Measurements from ENCODE around the gene TRIM2.

The TRIM2 gene

GRCh38 chr4:153224474-153224873 is 20.2 kb downstream of the TRIM2 start:
- H3K4me3 ChIP-seq (IDR thresholded peaks at IDR 0.05; ENCODE audit: insufficient read depth, low read depth, low read length): no peak overlapping the region
- no peak overlapping the region for H2AFZ ChIP-seq (ENCODE audit: low read depth)
- no peaks in the 10 kb centered on the region for H4K20me1 ChIP-seq (ENCODE audit: insufficient read depth)
- no peak overlapping the region for H3K9ac ChIP-seq
- no peaks in the 10 kb centered on the region for H3K36me3 ChIP-seq (ENCODE audit: insufficient read depth)
- H3K27ac ChIP-seq: no peak overlapping the region
- no peaks in the 10 kb centered on the region for H3K4me1 ChIP-seq (ENCODE audit: low read depth, poor library complexity, severe bottlenecking)
- TF ChIP-seq CTCF (conservative IDR thresholded peaks at IDR 0.05; ENCODE audit: low read depth, low read length): no peak
- H3K27me3 ChIP-seq (ENCODE audit: insufficient read depth, low read depth): peaks cover 4% of the 10 kb centered on the region; the same call in 1 of the 2 replicates
- H3K79me2 ChIP-seq (ENCODE audit: insufficient read depth, low read depth): no peaks in the 10 kb centered on the region
- H3K4me2 ChIP-seq: no peak overlapping the region

DNA sequence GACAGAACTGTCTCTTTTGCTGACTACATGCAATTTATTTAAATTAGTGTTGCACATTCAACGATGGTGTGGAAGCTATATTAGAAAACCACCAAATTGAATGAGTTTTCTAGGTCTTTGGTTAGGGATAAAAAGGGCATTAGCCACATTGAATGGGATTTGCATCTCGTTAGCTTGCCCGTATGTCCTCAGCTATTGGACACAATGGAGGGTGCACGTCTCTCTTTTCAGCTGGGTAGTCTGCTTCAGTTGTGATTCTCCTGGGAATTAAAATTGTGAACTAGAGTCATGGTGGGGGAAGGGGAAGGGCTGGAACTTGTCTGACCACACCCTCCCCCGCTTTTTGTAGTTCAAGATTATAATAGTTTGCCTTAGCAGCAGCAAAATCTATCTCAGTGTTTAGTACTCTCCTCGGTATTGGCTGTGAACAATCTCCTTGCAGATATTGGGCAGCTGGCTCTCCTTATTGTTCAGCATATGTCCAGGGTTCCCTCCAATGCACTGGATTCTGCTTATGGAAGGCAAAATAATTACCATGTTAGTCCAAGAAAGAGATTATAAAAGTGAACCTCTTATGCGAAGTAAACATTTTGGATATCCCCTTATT is 23.3 kb downstream of the TRIM2 start:
- no peaks in the 10 kb centered on the region for H3K4me1 ChIP-seq (ENCODE audit: low read depth, poor library complexity, severe bottlenecking)
- no peaks in the 10 kb centered on the region for H3K79me2 ChIP-seq (ENCODE audit: insufficient read depth, low read depth)
- H3K4me2 ChIP-seq: no peak overlapping the region
- no peak overlapping the region for H2AFZ ChIP-seq (ENCODE audit: low read depth)
- H3K27ac ChIP-seq: no peak overlapping the region
- TF ChIP-seq CTCF (conservative IDR thresholded peaks at IDR 0.05; ENCODE audit: low read depth, low read length): no peak
- no peak overlapping the region for H3K9ac ChIP-seq
- H3K36me3 ChIP-seq (ENCODE audit: insufficient read depth): no peaks in the 10 kb centered on the region
- H4K20me1 ChIP-seq (ENCODE audit: insufficient read depth): no peaks in the 10 kb centered on the region
- H3K27me3 ChIP-seq (ENCODE audit: insufficient read depth, low read depth): peaks cover 4% of the 10 kb centered on the region; the same call in 1 of the 2 replicates
- no peak overlapping the region for H3K4me3 ChIP-seq (IDR thresholded peaks at IDR 0.05; ENCODE audit: insufficient read depth, low read depth, low read length)

DNA sequence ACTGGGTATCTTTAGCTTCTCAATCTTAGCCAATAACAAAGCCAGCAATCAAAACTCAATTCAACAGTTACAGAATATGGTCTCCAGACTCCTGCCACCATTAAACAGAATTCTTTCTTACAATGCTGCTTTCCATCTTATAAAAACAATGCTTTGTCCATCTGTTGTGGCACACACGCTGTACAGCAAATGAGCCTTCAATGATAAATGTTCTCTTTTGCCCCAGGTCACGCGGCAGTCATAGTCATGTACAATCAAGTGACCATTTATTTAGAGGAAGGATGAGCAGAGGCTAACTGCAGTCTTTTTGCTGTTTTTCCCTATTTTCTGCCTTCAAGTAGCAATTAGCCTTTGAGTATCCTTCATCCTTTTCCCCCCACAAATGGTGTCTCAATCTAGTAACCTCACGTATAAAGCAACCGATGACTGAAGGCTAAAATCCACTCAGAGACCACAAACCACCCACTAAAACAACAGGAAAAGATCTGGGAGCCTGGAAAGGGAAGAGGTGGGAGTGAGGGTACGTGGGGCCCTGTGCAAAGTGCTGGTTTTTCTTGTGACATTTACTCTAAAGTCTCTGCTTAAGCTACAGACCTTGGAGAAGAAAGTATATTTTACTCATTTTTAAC is 24.4 kb downstream of the TRIM2 start:
- Histone ChIP-seq H3K27me3 (ENCODE audit: insufficient read depth, low read depth) (no peaks in the 10 kb centered on the region; the same call in 1 of the 2 replicates), H3K4me1 (ENCODE audit: low read depth, poor library complexity, severe bottlenecking) (no peaks in the 10 kb centered on the region), H3K9ac (no peak overlapping the region), H3K4me3 (IDR thresholded peaks at IDR 0.05; ENCODE audit: insufficient read depth, low read depth, low read length) (no peak overlapping the region), H3K4me2 (no peak overlapping the region), H3K36me3 (ENCODE audit: insufficient read depth) (no peaks in the 10 kb centered on the region), H3K27ac (no peak overlapping the region), H4K20me1 (ENCODE audit: insufficient read depth) (no peaks in the 10 kb centered on the region), H2AFZ (ENCODE audit: low read depth) (no peak overlapping the region), H3K79me2 (ENCODE audit: insufficient read depth, low read depth) (no peaks in the 10 kb centered on the region)
- no peak for TF ChIP-seq CTCF (conservative IDR thresholded peaks at IDR 0.05; ENCODE audit: low read depth, low read length)

- TF ChIP-seq CTCF (conservative IDR thresholded peaks at IDR 0.05; ENCODE audit: low read depth, low read length): no peak
- no peak overlapping the region for H3K4me3 ChIP-seq (IDR thresholded peaks at IDR 0.05; ENCODE audit: insufficient read depth, low read depth, low read length)
- H3K36me3 ChIP-seq (ENCODE audit: insufficient read depth): no peaks in the 10 kb centered on the region
- no peaks in the 10 kb centered on the region for H3K4me1 ChIP-seq (ENCODE audit: low read depth, poor library complexity, severe bottlenecking)
- H3K9ac ChIP-seq: no peak overlapping the region
- H3K4me2 ChIP-seq: no peak overlapping the region
- no peaks in the 10 kb centered on the region for H3K79me2 ChIP-seq (ENCODE audit: insufficient read depth, low read depth)
- no peak overlapping the region for H2AFZ ChIP-seq (ENCODE audit: low read depth)
- H3K27me3 ChIP-seq (ENCODE audit: insufficient read depth, low read depth): no peaks in the 10 kb centered on the region
- no peak overlapping the region for H3K27ac ChIP-seq
- H4K20me1 ChIP-seq (ENCODE audit: insufficient read depth): no peaks in the 10 kb centered on the region
These were observed 25.3 kb downstream of the TRIM2 start for GRCh38 chr4:153229545-153229944.
